Lower leg skin (tissue), 3 donors: ENCODE data around the gene P2RX1.

Experiments
- CTCF ChIP-seq, 3 donors: fragments of 450-650 bp; IDR thresholded peaks; one replicate each; pipeline ENCODE4 v1.5.1; 2016; ENCODE audit warnings: antibody characterized with exemption in 3 of 3, mild to moderate bottlenecking in 3 of 3, moderate library complexity in 2 of 3
- POLR2A ChIP-seq, 2 donors: fragments of 450-650 bp; IDR thresholded peaks; one replicate each; pipeline ENCODE4 v1.6.1; 2016 to 2017; ENCODE audit warnings: antibody characterized with exemption in 2 of 2, mild to moderate bottlenecking in 1 of 2, moderate library complexity in 1 of 2

- TF ChIP-seq CTCF (IDR thresholded peaks at IDR 0.05): no peak
- TF ChIP-seq POLR2A (IDR thresholded peaks at IDR 0.05): no peak
Measured at GRCh38 chr17:3924512-3925350, 8.5 kb upstream of the P2RX1 start.
